ENCODE results near the gene CCNB1. TPM values are rescaled to one million over a fixed set of nuclear protein-coding genes. Genes with fewer than 3 reads are reported as not detected.

Gene CCNB1
- total RNA-seq, 1 experiment from 2014 or later, result 281 TPM

- H3K4me3 ChIP-seq (replicated peaks in 1 of 2; ENCODE audit: low read depth in 1 of 2, low read length in 2 of 2), result no peak overlapping the region
- no peaks in the 10 kb centered on the region for H3K27me3 ChIP-seq (ENCODE audit: insufficient read depth, low read length)
- H3K9me2 ChIP-seq (ENCODE audit: insufficient read depth), result no peaks in the 10 kb centered on the region
- H3K27ac ChIP-seq (ENCODE audit: low read depth, low read length), result no peak overlapping the region
- H4K20me1 ChIP-seq (ENCODE audit: insufficient read depth), result no peaks in the 10 kb centered on the region
- no TSS peak for BruUV-seq (replicated peaks)
- no peaks in the 10 kb centered on the region for H3K9me3 ChIP-seq (ENCODE audit: control insufficient read depth in 1 of 2, insufficient read depth in 1 of 2, low read depth in 1 of 2, low read length in 2 of 2)
- no peak overlapping the region for H3K4me2 ChIP-seq (ENCODE audit: low read length)
- intact Hi-C loops (cut with micrococcal nuclease), result no loop called here
- H3K36me3 ChIP-seq (ENCODE audit: control insufficient read depth in 1 of 2, insufficient read depth in 2 of 2, low read length in 2 of 2), result peaks cover 8 to 9% of the 10 kb centered on the region in 2 experiments
- CTCF ChIA-PET, result no interaction called here
- DNase-seq (ENCODE audit: low read depth, low spot score) (no peak), ATAC-seq (no peak)
- H3K4me1 ChIP-seq (ENCODE audit: control insufficient read depth in 1 of 2, insufficient read depth in 2 of 2, low read length in 2 of 2), result no peaks in the 10 kb centered on the region
- POLR2A ChIA-PET, result no interaction called here
- RAD21 ChIA-PET (ENCODE audit: low non-redundant PET in 1 of 2, low total read pairs in 2 of 2, uncharacterized antibody in 2 of 2, unreplicated experiment in 2 of 2), result no interaction called here
- TF ChIP-seq ZBTB33 (IDR thresholded peaks at IDR 0.05; ENCODE audit: extremely low read depth, insufficient replicate concordance, low read length) (no peak), POLR2AphosphoS5 (IDR thresholded peaks at IDR 0.05; ENCODE audit: low read depth, low read length) (no peak), TCF7L2 (IDR thresholded peaks at IDR 0.05; ENCODE audit: borderline replicate concordance, extremely low read depth, insufficient read depth, insufficient read length) (no peak), FOSL1 (IDR thresholded peaks at IDR 0.05; ENCODE audit: low read depth) (no peak)
- H3K79me2 ChIP-seq (ENCODE audit: insufficient read depth, low read length), result peaks cover 22% of the 10 kb centered on the region
- no peak overlapping the region for H3K9ac ChIP-seq (ENCODE audit: low read length)
- H2AFZ ChIP-seq (ENCODE audit: low read depth, low read length, poor library complexity, severe bottlenecking), result no peak overlapping the region
Observed at GRCh38 chr5:69224520-69224919, 57.6 kb downstream of the CCNB1 start.

GRCh38 chr5:69225860-69226259, 58.9 kb downstream of the CCNB1 start:
- Histone ChIP-seq H3K9me2 (ENCODE audit: insufficient read depth) (no peaks in the 10 kb centered on the region), H3K4me3 (replicated peaks in 1 of 2; ENCODE audit: low read depth in 1 of 2, low read length in 2 of 2) (no peak overlapping the region), H3K27ac (ENCODE audit: low read depth, low read length) (no peak overlapping the region), H3K36me3 (ENCODE audit: control insufficient read depth in 1 of 2, insufficient read depth in 2 of 2, low read length in 2 of 2) (peaks cover 8 to 10% of the 10 kb centered on the region in 2 experiments), H3K4me2 (ENCODE audit: low read length) (no peak overlapping the region), H3K4me1 (ENCODE audit: control insufficient read depth in 1 of 2, insufficient read depth in 2 of 2, low read length in 2 of 2) (no peaks in the 10 kb centered on the region), H2AFZ (ENCODE audit: low read depth, low read length, poor library complexity, severe bottlenecking) (no peak overlapping the region), H3K9me3 (ENCODE audit: control insufficient read depth in 1 of 2, insufficient read depth in 1 of 2, low read depth in 1 of 2, low read length in 2 of 2) (no peaks in the 10 kb centered on the region), H3K9ac (ENCODE audit: low read length) (no peak overlapping the region), H4K20me1 (ENCODE audit: insufficient read depth) (no peaks in the 10 kb centered on the region), H3K79me2 (ENCODE audit: insufficient read depth, low read length) (peaks cover 14% of the 10 kb centered on the region), H3K27me3 (ENCODE audit: insufficient read depth, low read length) (no peaks in the 10 kb centered on the region)
- CTCF ChIA-PET, result no interaction called here
- POLR2A ChIA-PET, result no interaction called here
- TF ChIP-seq EZH2phosphoT487 (IDR thresholded peaks at IDR 0.05; ENCODE audit: borderline replicate concordance) (no peak), CEBPB (IDR thresholded peaks at IDR 0.05; ENCODE audit: low read depth) (no peak), EGR1 (IDR thresholded peaks at IDR 0.05; ENCODE audit: low read depth) (no peak), MAX (IDR thresholded peaks at IDR 0.05) (no peak), FOSL1 (IDR thresholded peaks at IDR 0.05; ENCODE audit: low read depth) (no peak), ELF1 (IDR thresholded peaks at IDR 0.05; ENCODE audit: borderline replicate concordance, low read depth) (no peak), SIN3A (IDR thresholded peaks at IDR 0.05; ENCODE audit: low read depth) (no peak), JUND (IDR thresholded peaks at IDR 0.05) (no peak), ZBTB33 (IDR thresholded peaks at IDR 0.05; ENCODE audit: extremely low read depth, insufficient replicate concordance, low read length) (no peak), CTCF (IDR thresholded peaks at IDR 0.05 in 2 of 3, conservative IDR thresholded peaks at IDR 0.05 in 1 of 3; ENCODE audit: borderline replicate concordance in 1 of 3, insufficient read depth in 1 of 3, low read depth in 2 of 3, low read length in 2 of 3) (no peak), CBX3 (IDR thresholded peaks at IDR 0.05; ENCODE audit: low read depth) (no peak)
- intact Hi-C loops (cut with micrococcal nuclease), result no loop called here
- DNase-seq (ENCODE audit: low read depth, low spot score), result no peak
- RAD21 ChIA-PET (ENCODE audit: low non-redundant PET in 1 of 2, low total read pairs in 2 of 2, uncharacterized antibody in 2 of 2, unreplicated experiment in 2 of 2), result no interaction called here
- no TSS peak for BruUV-seq (replicated peaks)
- ATAC-seq, result no peak

Data from HCT116 (cell line).